Type B pancreatic cell (in vitro differentiated cells): ENCODE results near the gene C16orf96. TPM values are rescaled to one million over a fixed set of nuclear protein-coding genes. Genes with fewer than 3 reads are reported as not detected.

ENCODE experiments used
- DNase-seq: peaks from one replicate; pipeline ENCODE4 v3.0.0; 2021; ENCODE audit warnings: mixed read lengths; ENCODE audit not compliant: unreplicated experiment; ENCODE audit errors: extremely low spot score
- H3K27ac Mint-ChIP-seq: 2 replicates; pipeline ENCODE4 v1.8.0; 2021; ENCODE audit warnings: mild to moderate bottlenecking, mixed read lengths
- H3K27me3 Mint-ChIP-seq: 2 replicates; pipeline ENCODE4 v1.8.0; 2021; ENCODE audit warnings: mixed read lengths
- H3K36me3 Mint-ChIP-seq: 2 replicates; pipeline ENCODE4 v1.8.0; 2021; ENCODE audit warnings: mixed read lengths
- H3K4me1 Mint-ChIP-seq: one replicate; pipeline ENCODE4 v1.8.0; 2021; ENCODE audit warnings: mixed read lengths; ENCODE audit not compliant: unreplicated experiment
- H3K4me3 Mint-ChIP-seq: 2 replicates; pipeline ENCODE4 v1.8.0; 2021; ENCODE audit warnings: mild to moderate bottlenecking, mixed read lengths
- H3K9me3 Mint-ChIP-seq: 2 replicates; pipeline ENCODE4 v1.8.0; 2021; ENCODE audit warnings: mixed read lengths
- CTCF ChIP-seq: fragments of 200-600 bp; sonication (generic); conservative IDR thresholded peaks from 2 replicates; pipeline ENCODE4 v1.5.0; 2021; ENCODE audit warnings: antibody characterized with exemption, mild to moderate bottlenecking
- total RNA-seq: library from RNA; stranded (reverse); gene quantifications from 2 replicates; pipeline ENCODE4 v1.2.1, GENCODE V29; 2021; ENCODE audit warnings: low replicate concordance

The C16orf96 gene
- total RNA-seq, 1 donor from 2014 or later = 0.43 TPM

- peak overlapping the region; percentile 46 for H3K27ac Mint-ChIP-seq
- no peaks in the 10 kb centered on the region for H3K9me3 Mint-ChIP-seq
- no peak for TF ChIP-seq CTCF
- no peaks in the 10 kb centered on the region for H3K36me3 Mint-ChIP-seq
- no peaks in the 10 kb centered on the region for H3K27me3 Mint-ChIP-seq
- no peak overlapping the region for H3K4me3 Mint-ChIP-seq
- H3K4me1 Mint-ChIP-seq = peaks cover 4% of the 10 kb centered on the region
- no peak for DNase-seq
These were observed 42.9 kb downstream of the C16orf96 start for GRCh38 chr16:4599037-4599436.

- H3K9me3 Mint-ChIP-seq = no peaks in the 10 kb centered on the region
- peaks cover 4% of the 10 kb centered on the region for H3K4me1 Mint-ChIP-seq
- TF ChIP-seq CTCF = no peak
- no peak for DNase-seq
- H3K27ac Mint-ChIP-seq = peak overlapping the region; percentile 46
- H3K4me3 Mint-ChIP-seq = no peak overlapping the region
- no peaks in the 10 kb centered on the region for H3K27me3 Mint-ChIP-seq
- no peaks in the 10 kb centered on the region for H3K36me3 Mint-ChIP-seq
These were observed 43.4 kb downstream of the C16orf96 start for GRCh38 chr16:4599545-4599944.

GRCh38 chr16:4601036-4601863 is 45.1 kb downstream of the C16orf96 start:
- H3K36me3 Mint-ChIP-seq = peaks cover 2% of the 10 kb centered on the region
- no peaks in the 10 kb centered on the region for H3K27me3 Mint-ChIP-seq
- H3K27ac Mint-ChIP-seq = peak overlapping the region; percentile 64
- H3K4me1 Mint-ChIP-seq = peaks cover 4% of the 10 kb centered on the region
- no peak overlapping the region for H3K4me3 Mint-ChIP-seq
- no peak for DNase-seq
- TF ChIP-seq CTCF = no peak
- no peaks in the 10 kb centered on the region for H3K9me3 Mint-ChIP-seq

GRCh38 chr16:4601864-4602186 is 45.7 kb downstream of the C16orf96 start:
- Mint-ChIP-seq H3K36me3 (peaks cover 4% of the 10 kb centered on the region), H3K4me3 (no peak overlapping the region), H3K27ac (peak overlapping the region; percentile 64), H3K4me1 (peaks cover 4% of the 10 kb centered on the region), H3K9me3 (no peaks in the 10 kb centered on the region), H3K27me3 (no peaks in the 10 kb centered on the region)
- no peak for TF ChIP-seq CTCF
- no peak for DNase-seq

GRCh38 chr16:4602331-4602730 is 46.2 kb downstream of the C16orf96 start:
- H3K36me3 Mint-ChIP-seq = peaks cover 4% of the 10 kb centered on the region
- DNase-seq = no peak
- no peaks in the 10 kb centered on the region for H3K9me3 Mint-ChIP-seq
- no peak overlapping the region for H3K4me3 Mint-ChIP-seq
- no peak overlapping the region for H3K27ac Mint-ChIP-seq
- no peaks in the 10 kb centered on the region for H3K27me3 Mint-ChIP-seq
- H3K4me1 Mint-ChIP-seq = peaks cover 4% of the 10 kb centered on the region
- TF ChIP-seq CTCF = no peak
